Prostate gland (tissue), 2 donors: ENCODE measurements around the gene HSPG2. TPM values are rescaled to one million over a fixed set of nuclear protein-coding genes. Genes with fewer than 3 reads are reported as not detected.

ENCODE experiments used
- DNase-seq: peaks from one replicate; pipeline ENCODE4 v3.0.0-alpha.2; 2019; ENCODE audit warnings: low spot score
- H3K27ac ChIP-seq, 2 donors: fragments of 200-600 bp; sonication (generic); 2 replicates each; pipeline ENCODE4 v1.5.1; 2017 to 2019
- H3K27me3 ChIP-seq: fragments of 200-600 bp; sonication (generic); replicated peaks from 2 replicates; pipeline ENCODE4 v1.5.1; 2019; ENCODE audit not compliant: insufficient read depth
- H3K36me3 ChIP-seq, 2 donors: fragments of 200-600 bp; sonication (generic); 1 replicate in 1 of 2; 2 replicates in 1 of 2; pipeline versions ENCODE4 v1.5.1 to v1.8.1; 2017 to 2019
- H3K4me1 ChIP-seq: fragments of 200-600 bp; sonication (generic); replicated peaks from 2 replicates; pipeline ENCODE4 v1.5.1; 2019
- H3K4me3 ChIP-seq, 2 donors: fragments of 200-600 bp; sonication (generic); 2 replicates each; pipeline ENCODE4 v1.5.1; 2017 to 2019
- H3K9me3 ChIP-seq: fragments of 200-600 bp; sonication (generic); 2 replicates; pipeline ENCODE4 v1.5.1; 2017
- POLR2A ChIP-seq: fragments of 450-650 bp; IDR thresholded peaks from one replicate; pipeline ENCODE4 v1.6.1; 2016; ENCODE audit warnings: antibody characterized with exemption, mild to moderate bottlenecking
- POLR2AphosphoS5 ChIP-seq: sonication (generic); formaldehyde crosslinking; IDR thresholded peaks from one replicate; pipeline ENCODE4 v1.6.1; 2017; ENCODE audit warnings: antibody characterized with exemption
- WGBS: methylation state at CpG from one replicate; pipeline ENCODE4 v1.1.5; 2018; 5-methylcytosine and 5-hydroxymethylcytosine counted together
- intact Hi-C: fragments of 100-400 bp; cut with DNase I; formaldehyde crosslinking; loops from one replicate; pipeline ENCODE4 v1.14.2; 2022
- total RNA-seq, 2 donors: library from RNA; depleted of rRNA; stranded (reverse); fragments of >200 nt; gene quantifications; one replicate each; pipeline ENCODE4 v1.1.0, GENCODE V29; 2016
- TF ChIP-seq, protein P1 (sequence below), 4 experiments: fragments of 200-600 bp in 2 of 4; fragments of 450-650 bp in 2 of 4; sonication (generic) in 2 of 4; IDR thresholded peaks; 1 replicate in 3 of 4; 2 replicates in 1 of 4; pipeline ENCODE4 v1.5.1; 2016 to 2019; ENCODE audit warnings: antibody characterized with exemption in 4 of 4, mild to moderate bottlenecking in 2 of 4, moderate library complexity in 2 of 4

The HSPG2 gene
- total RNA-seq, 2 donors from 2014 or later, result 135 to 257 TPM

GRCh38 chr1:21775985-21776562, 161.0 kb downstream of the HSPG2 start:
- intact Hi-C loops, result no loop called here

GRCh38 chr1:21775550-21775914, 161.6 kb downstream of the HSPG2 start:
- DNase-seq, result no peak
- WGBS, result 65% methylated on average over 2 of the region's 2 CpGs
- H3K9me3 ChIP-seq, result no peaks in the 10 kb centered on the region
- H3K4me3 ChIP-seq, result no peak overlapping the region
- TF ChIP-seq, protein P1, sequence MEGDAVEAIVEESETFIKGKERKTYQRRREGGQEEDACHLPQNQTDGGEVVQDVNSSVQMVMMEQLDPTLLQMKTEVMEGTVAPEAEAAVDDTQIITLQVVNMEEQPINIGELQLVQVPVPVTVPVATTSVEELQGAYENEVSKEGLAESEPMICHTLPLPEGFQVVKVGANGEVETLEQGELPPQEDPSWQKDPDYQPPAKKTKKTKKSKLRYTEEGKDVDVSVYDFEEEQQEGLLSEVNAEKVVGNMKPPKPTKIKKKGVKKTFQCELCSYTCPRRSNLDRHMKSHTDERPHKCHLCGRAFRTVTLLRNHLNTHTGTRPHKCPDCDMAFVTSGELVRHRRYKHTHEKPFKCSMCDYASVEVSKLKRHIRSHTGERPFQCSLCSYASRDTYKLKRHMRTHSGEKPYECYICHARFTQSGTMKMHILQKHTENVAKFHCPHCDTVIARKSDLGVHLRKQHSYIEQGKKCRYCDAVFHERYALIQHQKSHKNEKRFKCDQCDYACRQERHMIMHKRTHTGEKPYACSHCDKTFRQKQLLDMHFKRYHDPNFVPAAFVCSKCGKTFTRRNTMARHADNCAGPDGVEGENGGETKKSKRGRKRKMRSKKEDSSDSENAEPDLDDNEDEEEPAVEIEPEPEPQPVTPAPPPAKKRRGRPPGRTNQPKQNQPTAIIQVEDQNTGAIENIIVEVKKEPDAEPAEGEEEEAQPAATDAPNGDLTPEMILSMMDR (IDR thresholded peaks at IDR 0.05), result no peak
- no peak for TF ChIP-seq POLR2A
- TF ChIP-seq POLR2AphosphoS5, result no peak
- no peaks in the 10 kb centered on the region for H3K27me3 ChIP-seq
- no peaks in the 10 kb centered on the region for H3K36me3 ChIP-seq
- no peaks in the 10 kb centered on the region for H3K4me1 ChIP-seq
- H3K27ac ChIP-seq, result no peak overlapping the region
- intact Hi-C loops, result no loop called here

More at GRCh38 chr1:21775985-21776562, 161.0 kb downstream of the HSPG2 start:
- Histone ChIP-seq H3K4me3 (no peak overlapping the region), H3K4me1 (no peaks in the 10 kb centered on the region), H3K27me3 (no peaks in the 10 kb centered on the region), H3K9me3 (no peaks in the 10 kb centered on the region), H3K36me3 (no peaks in the 10 kb centered on the region), H3K27ac (no peak overlapping the region)
- no peak for DNase-seq
- TF ChIP-seq POLR2AphosphoS5, result no peak
- TF ChIP-seq POLR2A, result no peak
- TF ChIP-seq, protein P1 (IDR thresholded peaks at IDR 0.05), result no peak

DNA sequence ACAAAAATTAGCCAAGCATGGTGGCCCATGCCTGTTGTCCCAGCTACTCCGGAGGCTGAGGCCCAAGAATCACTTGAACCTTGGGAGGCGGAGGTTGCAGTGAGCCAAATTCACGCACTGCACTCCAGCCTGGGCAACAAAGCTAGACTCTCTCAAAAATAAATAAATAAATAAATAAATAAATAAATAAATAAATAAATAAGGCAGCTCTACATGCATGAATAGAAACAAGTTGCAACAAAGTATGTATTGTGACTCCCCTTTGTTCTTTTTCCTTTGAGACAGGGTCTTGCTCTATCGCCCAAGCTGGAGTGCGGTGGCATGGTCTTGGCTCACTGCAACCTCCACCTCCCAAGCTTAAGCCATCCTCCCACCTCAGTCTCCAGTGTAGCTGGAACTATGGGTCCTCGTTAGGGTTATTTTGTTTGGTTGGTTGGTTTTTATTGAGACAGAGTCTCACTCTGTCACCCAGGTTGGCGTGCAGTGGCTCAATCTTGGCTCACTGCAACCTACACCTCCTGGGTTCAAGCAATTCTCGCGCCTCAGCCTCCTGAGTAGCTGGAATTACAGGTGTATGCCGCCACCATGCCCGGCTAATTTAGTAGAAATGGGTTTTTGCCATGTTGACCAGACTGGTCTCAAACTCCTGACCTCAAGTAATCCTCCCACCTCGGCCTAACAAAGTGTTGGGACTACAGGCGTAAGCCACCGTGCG, 162.1 kb downstream of the HSPG2 start:
- no peak for DNase-seq
- no peaks in the 10 kb centered on the region for H3K36me3 ChIP-seq
- H3K27ac ChIP-seq, result no peak overlapping the region
- intact Hi-C loops, result no loop called here
- TF ChIP-seq, protein P1 (IDR thresholded peaks at IDR 0.05), result no peak
- no peak for TF ChIP-seq POLR2A
- no peak for TF ChIP-seq POLR2AphosphoS5
- H3K27me3 ChIP-seq, result no peaks in the 10 kb centered on the region
- 93% methylated on average over 15 of the region's 15 CpGs for WGBS
- H3K4me1 ChIP-seq, result no peaks in the 10 kb centered on the region
- H3K4me3 ChIP-seq, result no peak overlapping the region
- H3K9me3 ChIP-seq, result no peaks in the 10 kb centered on the region

DNA sequence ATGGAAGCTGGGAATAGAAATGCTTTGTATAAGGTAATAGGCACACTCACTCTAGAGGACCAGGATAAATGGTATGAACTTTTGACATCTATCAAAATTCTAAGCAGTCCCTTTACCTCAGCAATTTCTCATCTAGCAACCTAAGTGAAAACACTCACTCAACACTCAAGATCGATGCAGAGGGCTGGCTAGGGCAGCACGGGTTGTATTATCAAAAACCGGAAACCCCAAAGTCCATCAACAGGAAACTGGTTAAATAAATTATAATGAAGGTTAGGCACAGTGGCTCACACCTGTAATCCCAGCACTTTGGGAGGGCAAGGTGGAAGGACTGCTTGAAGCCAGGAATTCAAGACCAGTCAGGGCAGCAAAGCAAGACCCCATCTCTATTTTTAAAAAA, 163.5 kb downstream of the HSPG2 start:
- no peaks in the 10 kb centered on the region for H3K4me1 ChIP-seq
- no peak overlapping the region for H3K4me3 ChIP-seq
- intact Hi-C loops, result no loop called here
- DNase-seq, result no peak
- H3K36me3 ChIP-seq, result no peaks in the 10 kb centered on the region
- 83% methylated on average over 3 of the region's 3 CpGs for WGBS
- TF ChIP-seq POLR2AphosphoS5 (no peak), POLR2A (no peak)
- TF ChIP-seq, protein P1 (IDR thresholded peaks at IDR 0.05), result no peak
- H3K27ac ChIP-seq, result no peak overlapping the region
- H3K27me3 ChIP-seq, result no peaks in the 10 kb centered on the region
- no peaks in the 10 kb centered on the region for H3K9me3 ChIP-seq

Other genes starting within 250 kb of the HSPG2 start
- 10 to 100 TPM; 36.2 to 47.5 TPM for gene USP48, start 154.2 kb downstream of the HSPG2 start, total RNA-seq
- gene LDLRAD2, start 125.0 kb downstream of the HSPG2 start, total RNA-seq, result 1 to 10 TPM in 1 of 2 donors, under 1 TPM in 1; 0.32 to 1.6 TPM
- gene CELA3B, start 39.7 kb upstream of the HSPG2 start, total RNA-seq, result not detected
- gene CELA3A, start 64.3 kb upstream of the HSPG2 start, total RNA-seq, result not detected
- gene CDC42, start 115.4 kb upstream of the HSPG2 start, total RNA-seq, result 100 to 1,000 TPM; 164 to 182 TPM
- 1 to 10 TPM; 3.0 to 3.4 TPM for gene WNT4, start 205.8 kb upstream of the HSPG2 start, total RNA-seq